ENCODE measurements around the gene MPHOSPH10.
"Not testable (repeated sequence)": the region's sequence is repeated elsewhere in the genome, so short reads cannot be mapped to it uniquely, and the experiment has no call there.

The MPHOSPH10 gene

DNA sequence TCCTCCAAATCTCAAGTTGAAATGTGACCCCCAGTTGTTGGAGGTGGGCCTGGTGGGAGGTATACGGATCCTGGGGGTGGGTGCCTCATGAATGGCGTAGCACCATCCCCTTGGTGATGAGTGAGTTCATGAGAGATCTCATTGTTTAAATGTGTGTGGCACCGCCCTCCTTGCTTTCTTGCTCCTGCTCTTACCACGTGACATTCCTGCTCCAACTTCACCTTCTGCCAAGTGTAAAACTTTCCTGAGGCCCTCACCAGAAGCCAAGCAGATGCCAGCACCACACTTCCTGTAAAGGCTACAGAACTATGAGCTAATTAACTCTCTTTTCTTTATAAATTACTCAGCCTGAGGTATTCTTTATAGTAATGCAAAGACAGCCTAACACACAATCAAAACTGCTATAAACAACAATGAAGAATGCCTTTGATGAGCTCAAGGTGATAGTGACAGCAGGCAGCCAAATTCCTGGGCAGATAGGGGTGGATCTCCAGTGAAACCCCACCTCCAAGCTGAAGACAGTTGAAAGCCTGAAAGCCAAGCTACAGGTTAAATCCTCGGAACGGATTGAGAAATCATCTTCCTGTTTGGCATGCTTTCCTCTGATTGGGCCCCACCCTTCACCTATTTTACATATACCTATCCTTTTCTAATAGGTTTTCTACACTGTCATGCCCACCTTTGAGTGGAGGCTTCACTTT is 27.3 kb upstream of the MPHOSPH10 start:
- DNase-seq (ENCODE audit: low spot score in 2 of 2) (no peak), ATAC-seq (replicated peaks; ENCODE audit: extremely low read depth, poor library complexity, severe bottlenecking) (no peak)
- Mint-ChIP-seq H3K9me3 (no peaks in the 10 kb centered on the region), H3K27me3 (peaks cover 19% of the 10 kb centered on the region), H3K4me1 (no peaks in the 10 kb centered on the region), H3K4me3 (no peak overlapping the region), H3K36me3 (ENCODE audit: insufficient read depth) (no peaks in the 10 kb centered on the region), H3K27ac (ENCODE audit: low read depth) (no peak overlapping the region)

DNA sequence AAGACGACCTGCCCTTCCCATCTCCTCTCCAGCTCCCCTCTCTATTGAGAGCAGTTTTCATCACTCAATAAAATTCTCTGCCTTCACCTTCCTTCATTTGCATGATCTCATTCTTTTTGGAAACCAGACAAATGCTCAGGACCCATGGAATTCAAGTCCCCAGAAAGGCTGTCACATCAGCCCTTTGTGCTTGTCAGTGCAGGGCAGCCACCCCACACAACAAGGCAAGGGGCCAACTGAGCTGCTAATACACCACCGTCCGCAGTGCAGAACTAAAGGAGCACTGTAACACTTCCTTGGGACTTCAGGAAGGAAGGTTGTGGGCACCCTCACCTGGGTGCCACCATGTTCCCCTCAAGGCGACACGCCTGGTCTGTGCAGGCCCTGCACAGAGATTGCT is 26.6 kb upstream of the MPHOSPH10 start:
- Mint-ChIP-seq H3K4me1 (no peaks in the 10 kb centered on the region), H3K9me3 (no peaks in the 10 kb centered on the region), H3K36me3 (ENCODE audit: insufficient read depth) (no peaks in the 10 kb centered on the region), H3K27me3 (peaks cover 17% of the 10 kb centered on the region), H3K4me3 (no peak overlapping the region), H3K27ac (ENCODE audit: low read depth) (no peak overlapping the region)
- DNase-seq (ENCODE audit: low spot score in 2 of 2) (no peak), ATAC-seq (replicated peaks; ENCODE audit: extremely low read depth, poor library complexity, severe bottlenecking) (no peak)

DNA sequence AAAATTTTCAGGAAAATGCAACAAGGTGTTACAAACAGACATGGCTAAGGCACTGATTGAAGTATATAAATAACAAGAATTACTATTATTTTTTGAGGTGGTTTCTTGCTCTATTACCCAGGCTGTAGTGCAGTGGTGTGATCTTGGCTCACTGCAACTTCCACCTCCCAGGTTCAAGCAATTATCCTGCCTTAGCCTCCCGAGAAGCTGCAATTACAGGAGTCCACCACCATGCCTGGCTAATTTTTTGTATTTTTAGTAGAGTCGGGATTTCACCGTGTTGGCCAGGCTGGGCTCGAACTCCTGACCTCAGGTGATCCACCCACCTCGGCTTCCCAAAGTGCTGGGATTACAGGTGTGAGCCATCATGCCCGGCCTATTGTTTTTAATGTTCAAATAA is 24.0 kb upstream of the MPHOSPH10 start:
- not testable (repeated sequence) for H3K4me3 Mint-ChIP-seq; DNase-seq (ENCODE audit: low spot score in 2 of 2); H3K27ac Mint-ChIP-seq (ENCODE audit: low read depth); ATAC-seq (replicated peaks; ENCODE audit: extremely low read depth, poor library complexity, severe bottlenecking); H3K4me1 Mint-ChIP-seq; H3K9me3 Mint-ChIP-seq; H3K36me3 Mint-ChIP-seq (ENCODE audit: insufficient read depth); H3K27me3 Mint-ChIP-seq

DNA sequence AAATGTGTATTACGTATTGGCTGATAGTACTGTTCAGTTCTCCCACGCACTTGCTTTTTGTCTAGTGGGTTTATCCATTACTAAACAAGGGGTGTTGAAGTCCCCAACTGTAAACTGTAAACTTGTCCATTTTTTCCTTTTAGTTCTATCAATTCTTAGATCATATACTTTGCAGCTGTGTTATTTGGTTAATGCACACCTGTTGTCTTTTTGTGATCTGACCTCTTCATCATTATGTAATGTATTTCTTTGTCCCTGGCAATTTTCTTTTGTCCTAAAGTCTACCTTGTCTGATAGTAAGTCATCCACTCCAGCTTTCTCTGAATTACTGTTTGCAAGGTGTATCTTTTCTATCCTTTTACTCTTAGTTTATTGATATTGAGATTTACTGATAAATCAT is 22.3 kb upstream of the MPHOSPH10 start:
- DNase-seq (ENCODE audit: low spot score in 2 of 2) (no peak), ATAC-seq (replicated peaks; ENCODE audit: extremely low read depth, poor library complexity, severe bottlenecking) (no peak)
- Mint-ChIP-seq H3K4me3 (no peak overlapping the region), H3K9me3 (no peaks in the 10 kb centered on the region), H3K4me1 (no peaks in the 10 kb centered on the region), H3K27ac (ENCODE audit: low read depth) (peak overlapping the region; percentile 54), H3K27me3 (no peaks in the 10 kb centered on the region), H3K36me3 (ENCODE audit: insufficient read depth) (peaks cover 13% of the 10 kb centered on the region)

DNA sequence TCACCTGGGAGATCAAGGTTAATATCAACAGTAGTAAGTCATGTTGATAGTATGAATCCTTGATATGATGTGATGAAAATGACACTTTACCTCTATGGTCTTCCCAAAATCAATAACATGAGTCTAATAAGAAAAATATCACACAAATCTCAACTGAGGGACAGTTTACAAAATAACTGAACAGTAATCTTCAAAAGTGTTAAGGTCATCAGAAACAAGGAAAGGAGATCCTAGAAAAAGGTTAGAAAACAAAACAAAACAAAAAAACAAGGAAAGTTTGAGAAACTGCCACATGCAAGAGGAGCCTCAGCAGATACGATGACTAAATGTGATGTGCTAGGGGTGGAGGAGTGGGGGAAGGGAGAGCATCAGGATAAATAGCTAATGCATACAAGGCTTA is 16.6 kb upstream of the MPHOSPH10 start:
- H3K9me3 Mint-ChIP-seq = no peaks in the 10 kb centered on the region
- H3K4me3 Mint-ChIP-seq = no peak overlapping the region
- peaks cover 25% of the 10 kb centered on the region for H3K36me3 Mint-ChIP-seq (ENCODE audit: insufficient read depth)
- H3K4me1 Mint-ChIP-seq = no peaks in the 10 kb centered on the region
- no peak for DNase-seq (ENCODE audit: low spot score in 2 of 2)
- H3K27me3 Mint-ChIP-seq = no peaks in the 10 kb centered on the region
- ATAC-seq (replicated peaks; ENCODE audit: extremely low read depth, poor library complexity, severe bottlenecking) = no peak
- no peak overlapping the region for H3K27ac Mint-ChIP-seq (ENCODE audit: low read depth)

DNA sequence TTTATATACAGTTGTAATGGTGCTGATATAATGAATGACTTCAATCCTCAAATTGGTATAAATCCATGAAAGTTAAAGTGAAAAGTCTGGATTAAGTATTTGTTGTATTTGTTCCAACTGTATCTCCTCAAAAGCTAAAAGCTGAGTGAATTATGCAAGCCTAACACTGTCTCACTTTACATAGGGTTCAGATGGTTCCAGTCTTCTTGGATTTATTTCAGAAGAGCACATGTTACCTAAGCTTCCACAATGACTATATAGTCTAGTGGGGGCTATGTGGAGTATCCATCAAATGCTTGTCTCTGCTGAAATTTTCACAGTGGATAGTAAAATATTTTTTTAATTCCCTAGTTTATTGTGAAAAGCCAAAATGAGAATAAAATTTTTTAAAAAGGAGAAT is 13.4 kb upstream of the MPHOSPH10 start:
- no peak overlapping the region for H3K4me3 Mint-ChIP-seq
- H3K36me3 Mint-ChIP-seq (ENCODE audit: insufficient read depth) = peaks cover 26% of the 10 kb centered on the region
- no peak overlapping the region for H3K27ac Mint-ChIP-seq (ENCODE audit: low read depth)
- H3K27me3 Mint-ChIP-seq = no peaks in the 10 kb centered on the region
- ATAC-seq (replicated peaks; ENCODE audit: extremely low read depth, poor library complexity, severe bottlenecking) = no peak
- peaks cover 11% of the 10 kb centered on the region for H3K4me1 Mint-ChIP-seq
- DNase-seq (ENCODE audit: low spot score in 2 of 2) = no peak
- no peaks in the 10 kb centered on the region for H3K9me3 Mint-ChIP-seq

DNA sequence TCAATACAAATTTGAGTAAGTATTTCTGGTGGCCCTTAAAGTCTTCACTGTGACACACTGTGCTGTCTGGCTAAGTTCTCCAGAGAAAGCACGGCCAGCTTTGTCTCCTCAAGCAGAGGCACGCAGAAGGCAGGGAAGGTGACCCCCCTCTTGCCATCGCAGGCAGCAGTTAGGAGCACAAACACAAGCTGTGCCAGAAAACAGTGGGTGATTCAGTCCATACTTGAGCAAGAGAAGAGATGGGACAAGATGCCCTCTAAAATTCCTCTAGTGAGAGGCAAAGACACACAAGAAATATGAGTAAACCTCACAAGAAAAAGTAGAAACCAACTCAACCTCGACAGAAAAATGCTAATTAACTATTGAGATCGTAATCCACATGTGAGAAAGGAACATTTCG is 10.2 kb upstream of the MPHOSPH10 start:
- H3K4me1 Mint-ChIP-seq = peaks cover 16% of the 10 kb centered on the region
- DNase-seq (ENCODE audit: low spot score in 2 of 2) = no peak
- H3K27ac Mint-ChIP-seq (ENCODE audit: low read depth) = no peak overlapping the region
- no peak overlapping the region for H3K4me3 Mint-ChIP-seq
- no peak for ATAC-seq (replicated peaks; ENCODE audit: extremely low read depth, poor library complexity, severe bottlenecking)
- H3K27me3 Mint-ChIP-seq = no peaks in the 10 kb centered on the region
- H3K9me3 Mint-ChIP-seq = no peaks in the 10 kb centered on the region
- peaks cover 21% of the 10 kb centered on the region for H3K36me3 Mint-ChIP-seq (ENCODE audit: insufficient read depth)

DNA sequence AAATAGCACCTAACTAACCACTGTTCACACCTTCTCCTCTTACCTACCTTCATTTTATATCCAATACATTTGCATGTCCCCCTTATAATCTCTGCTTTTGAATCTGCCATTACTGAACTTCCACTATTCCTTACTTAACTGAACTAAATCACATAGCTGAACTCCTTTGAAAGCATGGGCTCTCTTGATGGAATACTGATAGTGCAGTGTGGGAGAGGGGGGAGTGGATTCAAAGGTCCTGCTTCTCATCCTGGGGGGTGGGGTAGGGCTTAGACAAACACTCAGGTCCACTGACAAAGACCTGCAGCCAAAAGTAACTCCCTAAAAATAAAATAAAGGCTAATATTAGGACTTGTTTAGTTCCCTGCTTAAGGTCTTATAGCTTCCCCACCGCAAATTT is 9.0 kb upstream of the MPHOSPH10 start:
- ATAC-seq (replicated peaks; ENCODE audit: extremely low read depth, poor library complexity, severe bottlenecking) (no peak), DNase-seq (ENCODE audit: low spot score in 2 of 2) (no peak)
- H3K9me3 Mint-ChIP-seq = no peaks in the 10 kb centered on the region
- peaks cover 16% of the 10 kb centered on the region for H3K4me1 Mint-ChIP-seq
- no peaks in the 10 kb centered on the region for H3K27me3 Mint-ChIP-seq
- peaks cover 21% of the 10 kb centered on the region for H3K36me3 Mint-ChIP-seq (ENCODE audit: insufficient read depth)
- H3K4me3 Mint-ChIP-seq = no peak overlapping the region
- no peak overlapping the region for H3K27ac Mint-ChIP-seq (ENCODE audit: low read depth)

DNA sequence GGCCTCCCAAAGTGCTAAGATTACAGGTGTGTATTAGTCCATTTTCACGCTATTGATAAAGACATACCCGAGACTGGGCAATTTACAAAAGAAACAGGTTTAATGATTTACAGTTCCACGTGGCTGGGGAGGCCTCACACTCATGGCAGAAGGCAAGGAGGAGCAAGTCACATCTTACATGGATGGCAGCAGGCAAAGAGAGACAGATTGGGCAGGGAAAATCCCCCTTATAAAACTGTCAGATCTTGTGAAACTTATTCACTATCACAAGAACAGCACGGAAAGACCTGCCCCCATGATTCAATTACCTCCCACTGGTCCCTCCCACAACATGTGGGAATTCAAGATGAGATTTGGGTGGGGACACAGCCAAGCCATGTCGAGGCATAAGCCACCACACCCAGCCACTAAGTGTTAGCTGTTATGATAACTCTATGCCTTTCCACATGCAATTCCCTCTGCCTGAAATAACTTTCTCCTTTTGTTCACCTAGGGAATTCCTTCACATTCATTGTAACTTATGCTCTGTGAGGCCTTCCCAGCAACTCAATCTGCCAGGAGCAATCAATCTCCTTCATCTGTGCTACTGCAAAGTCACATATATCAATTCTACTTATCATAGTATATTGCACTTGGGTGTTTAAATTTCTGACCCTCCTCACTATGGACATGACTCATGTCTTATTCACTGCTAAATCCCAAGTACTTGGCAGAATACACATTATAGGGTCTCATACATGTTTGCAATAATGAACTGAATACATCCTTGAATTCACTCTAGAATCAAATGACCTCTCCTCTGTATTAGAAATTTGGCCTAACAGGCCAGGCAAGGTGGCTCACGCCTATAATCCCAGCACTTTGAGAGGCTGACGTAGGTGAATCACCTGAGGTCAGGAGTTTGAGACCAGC is 7.8 kb upstream of the MPHOSPH10 start:
- Mint-ChIP-seq H3K27ac (ENCODE audit: low read depth) (no peak overlapping the region), H3K27me3 (no peaks in the 10 kb centered on the region), H3K36me3 (ENCODE audit: insufficient read depth) (peaks cover 17% of the 10 kb centered on the region), H3K9me3 (no peaks in the 10 kb centered on the region), H3K4me1 (peaks cover 16% of the 10 kb centered on the region), H3K4me3 (no peak overlapping the region)
- ATAC-seq (replicated peaks; ENCODE audit: extremely low read depth, poor library complexity, severe bottlenecking) (no peak), DNase-seq (ENCODE audit: low spot score in 2 of 2) (no peak)

DNA sequence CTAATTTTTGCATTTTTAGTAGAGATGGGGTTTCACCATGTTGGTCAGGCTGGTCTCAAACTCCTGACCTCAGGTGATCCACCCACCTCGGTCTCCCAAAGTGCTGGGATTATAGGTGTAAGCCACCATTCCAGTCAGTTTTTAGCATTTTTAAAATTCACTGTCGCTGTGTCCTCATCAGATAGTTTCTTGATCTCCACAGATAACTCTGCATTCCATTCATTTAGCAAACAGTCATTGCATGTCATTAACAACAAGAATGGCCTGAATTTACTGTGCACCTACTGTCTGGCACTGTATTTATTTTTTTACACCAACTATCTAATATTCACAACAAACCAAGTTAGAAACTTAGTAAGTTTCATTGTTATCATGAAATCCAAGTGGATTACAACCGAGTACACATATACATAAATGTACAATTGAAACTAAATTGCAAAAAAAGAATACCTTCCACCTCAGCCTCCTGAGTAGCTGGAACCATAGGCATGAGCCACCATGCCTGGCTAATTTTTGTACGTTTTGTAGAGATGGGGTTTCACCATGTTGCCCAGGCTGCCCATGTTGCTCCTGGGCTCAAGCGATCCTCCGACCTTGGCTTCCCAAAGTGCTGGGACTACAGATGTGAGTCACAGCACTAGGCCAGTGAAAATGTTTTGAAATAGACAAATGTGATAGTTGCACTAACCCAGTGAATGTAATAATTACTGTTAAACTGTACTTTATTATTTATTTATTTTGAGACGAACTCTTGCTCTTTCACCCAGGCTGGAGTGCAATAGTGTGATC is 4.7 kb upstream of the MPHOSPH10 start:
- ATAC-seq (replicated peaks; ENCODE audit: extremely low read depth, poor library complexity, severe bottlenecking) (no peak), DNase-seq (ENCODE audit: low spot score in 2 of 2) (no peak)
- Mint-ChIP-seq H3K4me3 (no peak overlapping the region), H3K4me1 (peaks cover 20% of the 10 kb centered on the region), H3K27me3 (no peaks in the 10 kb centered on the region), H3K27ac (ENCODE audit: low read depth) (no peak overlapping the region), H3K36me3 (ENCODE audit: insufficient read depth) (peaks cover 13% of the 10 kb centered on the region), H3K9me3 (no peaks in the 10 kb centered on the region)

DNA sequence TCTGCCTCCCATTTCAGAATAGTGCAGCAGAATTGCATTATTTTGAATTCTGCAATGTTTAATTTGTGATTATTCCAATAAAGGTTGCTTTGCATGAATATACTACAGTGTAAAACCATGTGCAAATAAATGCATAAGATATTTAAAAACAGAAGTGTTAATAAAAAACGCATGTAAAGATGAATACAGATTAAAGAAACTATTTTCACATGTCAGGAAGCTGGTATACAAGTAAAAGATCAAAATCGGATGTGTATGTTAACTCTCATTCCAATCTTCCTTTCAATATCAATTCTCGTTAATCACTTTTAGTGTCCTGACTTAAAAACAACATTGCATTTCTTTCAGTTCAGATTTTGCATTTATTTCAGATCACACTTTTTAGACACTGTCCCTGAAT is 3.5 kb upstream of the MPHOSPH10 start:
- no peaks in the 10 kb centered on the region for H3K27me3 Mint-ChIP-seq
- DNase-seq (ENCODE audit: low spot score in 2 of 2) (no peak), ATAC-seq (replicated peaks; ENCODE audit: extremely low read depth, poor library complexity, severe bottlenecking) (no peak)
- H3K4me3 Mint-ChIP-seq = no peak overlapping the region
- H3K4me1 Mint-ChIP-seq = peaks cover 20% of the 10 kb centered on the region
- H3K27ac Mint-ChIP-seq (ENCODE audit: low read depth) = no peak overlapping the region
- H3K36me3 Mint-ChIP-seq (ENCODE audit: insufficient read depth) = peaks cover 12% of the 10 kb centered on the region
- no peaks in the 10 kb centered on the region for H3K9me3 Mint-ChIP-seq

DNA sequence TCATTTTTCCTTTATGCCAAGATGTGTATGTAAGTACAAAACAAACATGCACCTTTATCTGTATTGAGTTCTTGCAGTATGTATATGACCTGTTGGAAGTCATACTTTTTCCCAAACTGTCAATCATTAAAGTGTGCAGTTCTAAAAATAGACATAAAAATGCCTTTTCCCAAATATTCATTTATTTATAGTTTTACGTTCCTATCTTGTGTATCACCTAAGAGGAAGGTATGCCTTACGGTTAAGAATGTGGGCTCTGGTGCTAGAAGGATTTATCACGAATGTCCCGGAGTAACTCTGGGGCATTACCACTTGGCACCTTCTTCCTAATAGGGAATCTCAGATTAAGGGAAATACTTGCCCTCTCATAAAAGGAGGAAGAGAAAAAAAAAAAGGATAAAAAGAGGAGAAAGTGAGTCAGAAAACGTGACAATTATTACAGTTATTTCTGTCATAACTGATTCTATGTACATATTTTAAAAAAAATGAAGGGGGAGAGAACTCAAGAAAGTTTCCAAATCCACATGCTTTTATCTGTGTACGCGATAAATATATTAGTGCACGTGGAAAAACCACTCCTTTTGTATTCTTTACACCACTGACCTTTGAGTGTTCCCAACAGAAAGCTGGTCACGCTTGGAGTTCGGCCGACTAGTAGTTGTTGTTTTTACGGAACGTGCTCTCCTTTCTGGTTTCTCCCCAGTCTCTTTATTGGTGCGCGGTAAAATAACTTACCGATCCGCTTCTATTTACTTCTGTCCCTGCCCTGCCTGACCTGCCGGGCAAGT is 1.1 kb upstream of the MPHOSPH10 start:
- Mint-ChIP-seq H3K27ac (ENCODE audit: low read depth) (no peak overlapping the region), H3K36me3 (ENCODE audit: insufficient read depth) (peaks cover 12% of the 10 kb centered on the region), H3K9me3 (no peaks in the 10 kb centered on the region), H3K4me1 (peaks cover 15% of the 10 kb centered on the region), H3K4me3 (no peak overlapping the region), H3K27me3 (no peaks in the 10 kb centered on the region)
- DNase-seq (ENCODE audit: low spot score in 2 of 2) (no peak), ATAC-seq (replicated peaks; ENCODE audit: extremely low read depth, poor library complexity, severe bottlenecking) (no peak)

Measured in central memory CD8-positive, alpha-beta T cell (primary cell).